Spleen (tissue), 11 donors: Measurements from ENCODE around the gene NOTUM. TPM values are rescaled to one million over a fixed set of nuclear protein-coding genes. Genes with fewer than 3 reads are reported as not detected.

Experiments used
- DNase-seq: peaks from one replicate; pipeline ENCODE4 v3.0.0-alpha.2; 2020
- H3K27ac ChIP-seq, 8 donors: fragments of 200-600 bp; sonication (generic) in 7 of 8; 1 replicate in 4 of 8; 2 replicates in 4 of 8; pipeline versions ENCODE4 v1.5.0 to v1.8.0; 2016 to 2021; ENCODE audit warnings: inconsistent platforms in 4 of 8, mild to moderate bottlenecking in 4 of 8, moderate library complexity in 1 of 8
- H3K27me3 ChIP-seq, 7 donors: fragments of 200-600 bp; sonication (generic) in 6 of 7; replicated peaks in 1 of 7; 1 replicate in 4 of 7; 2 replicates in 3 of 7; pipeline versions ENCODE4 v1.5.0 to v1.8.0; 2016 to 2021; ENCODE audit warnings: inconsistent platforms in 3 of 7, mild to moderate bottlenecking in 1 of 7
- H3K36me3 ChIP-seq, 6 donors: fragments of 200-600 bp; sonication (generic) in 5 of 6; 1 replicate in 4 of 6; 2 replicates in 2 of 6; pipeline versions ENCODE4 v1.5.0 to v1.8.0; 2016 to 2021; ENCODE audit warnings: inconsistent platforms in 2 of 6
- H3K4me1 ChIP-seq, 6 donors: fragments of 200-600 bp; sonication (generic) in 5 of 6; 1 replicate in 3 of 6; 2 replicates in 3 of 6; pipeline versions ENCODE4 v1.5.0 to v1.8.0; 2016 to 2021; ENCODE audit warnings: inconsistent platforms in 3 of 6
- H3K4me3 ChIP-seq, 8 donors: fragments of 200-600 bp; sonication (generic) in 7 of 8; 1 replicate in 4 of 8; 2 replicates in 4 of 8; pipeline versions ENCODE4 v1.5.0 to v1.8.0; 2016 to 2021; ENCODE audit warnings: inconsistent platforms in 4 of 8, mild to moderate bottlenecking in 4 of 8, moderate library complexity in 2 of 8
- H3K9me3 ChIP-seq, 8 donors: fragments of 200-600 bp; sonication (generic) in 7 of 8; 1 replicate in 4 of 8; 2 replicates in 4 of 8; pipeline versions ENCODE4 v1.5.0 to v1.8.0; 2016 to 2021; ENCODE audit warnings: inconsistent platforms in 4 of 8
- POLR2A ChIP-seq, 3 donors: fragments of 450-650 bp; IDR thresholded peaks; one replicate each; pipeline ENCODE4 v1.5.1; 2017; ENCODE audit warnings: antibody characterized with exemption in 3 of 3, mild to moderate bottlenecking in 1 of 3
- POLR2AphosphoS5 ChIP-seq, 3 donors: sonication (generic); formaldehyde crosslinking; IDR thresholded peaks; one replicate each; pipeline ENCODE4 v1.5.1; 2017; ENCODE audit warnings: antibody characterized with exemption in 3 of 3
- whole genome bisulfite sequencing, 5 donors: extraction: QIAGEN DNeasy Blood & Tissue Kit in 3 of 5; methylation state at CpG; one replicate each; pipeline versions ENCODE4 v1.1.5 to v1.1.7; 2013 to 2018; 5-methylcytosine and 5-hydroxymethylcytosine counted together
- intact Hi-C: fragments of 100-400 bp; cut with DNase I; formaldehyde crosslinking; loops from one replicate; pipeline ENCODE4 v1.15.0; 2023; ENCODE audit warnings: low total_unique reads
- polyA plus RNA-seq, 3 donors: library from polyadenylated mRNA; stranded (reverse); fragments of 200-250 nt; gene quantifications; one replicate each; pipeline ENCODE4 v1.2.1, GENCODE V29; 2013
- total RNA-seq, 7 donors: library from RNA; depleted of rRNA in 3 of 7; stranded (reverse); fragments of >200 nt in 3 of 7; fragmentation: NEBNext Ultra II Directional in 4 of 7; extraction: Animal tissue kit (Norgen Biotek cat#: 25700) in 4 of 7; gene quantifications; one replicate each; pipeline versions ENCODE4 v1.1.0 to v1.2.1, GENCODE V29; 2016 to 2021
- TF ChIP-seq, protein P1 (sequence below), 11 experiments: fragments of 200-600 bp in 7 of 11; fragments of 450-650 bp in 4 of 11; sonication (generic) in 4 of 11; IDR thresholded peaks in 8 of 11; conservative IDR thresholded peaks in 3 of 11; 1 replicate in 7 of 11; 2 replicates in 4 of 11; pipeline versions ENCODE4 v1.4.0 to v1.8.0; 2016 to 2021; ENCODE audit warnings: antibody characterized with exemption in 11 of 11, inconsistent platforms in 4 of 11, mild to moderate bottlenecking in 1 of 11
- donor health status: healthy with polysubstance abuse.
- donor health status: DM: no; HTN: no; CAD: no; lungs with moderate emphysema.
- donor health status: DM: no; HTN: no; CAD: no.
- donor health status: Bipolar disorder and iron deficiency.
- donor health status: healthy.
- donor health status: DM: no; HTN: no; CAD: no.
- donor health status: DM: yes; HTN: yes; CAD: no.

The NOTUM gene
- total and polyA plus RNA-seq, 10 donors = 0.03 to 0.85 (median 0.11) TPM; not detected in 5

- Histone ChIP-seq H3K9me3 (no peaks in the 10 kb centered on the region), H3K36me3 (peaks cover 0 to 67% (median 5%) of the 10 kb centered on the region in 6 donors), H3K4me3 (no peak overlapping the region), H3K27me3 (no peaks in the 10 kb centered on the region), H3K27ac (no peak overlapping the region), H3K4me1 (peaks cover 0 to 3% (median 0%) of the 10 kb centered on the region in 6 donors)
- TF ChIP-seq POLR2AphosphoS5 (IDR thresholded peaks at IDR 0.05) = no peak
- no peak for TF ChIP-seq POLR2A (IDR thresholded peaks at IDR 0.05)
- TF ChIP-seq, protein P1, sequence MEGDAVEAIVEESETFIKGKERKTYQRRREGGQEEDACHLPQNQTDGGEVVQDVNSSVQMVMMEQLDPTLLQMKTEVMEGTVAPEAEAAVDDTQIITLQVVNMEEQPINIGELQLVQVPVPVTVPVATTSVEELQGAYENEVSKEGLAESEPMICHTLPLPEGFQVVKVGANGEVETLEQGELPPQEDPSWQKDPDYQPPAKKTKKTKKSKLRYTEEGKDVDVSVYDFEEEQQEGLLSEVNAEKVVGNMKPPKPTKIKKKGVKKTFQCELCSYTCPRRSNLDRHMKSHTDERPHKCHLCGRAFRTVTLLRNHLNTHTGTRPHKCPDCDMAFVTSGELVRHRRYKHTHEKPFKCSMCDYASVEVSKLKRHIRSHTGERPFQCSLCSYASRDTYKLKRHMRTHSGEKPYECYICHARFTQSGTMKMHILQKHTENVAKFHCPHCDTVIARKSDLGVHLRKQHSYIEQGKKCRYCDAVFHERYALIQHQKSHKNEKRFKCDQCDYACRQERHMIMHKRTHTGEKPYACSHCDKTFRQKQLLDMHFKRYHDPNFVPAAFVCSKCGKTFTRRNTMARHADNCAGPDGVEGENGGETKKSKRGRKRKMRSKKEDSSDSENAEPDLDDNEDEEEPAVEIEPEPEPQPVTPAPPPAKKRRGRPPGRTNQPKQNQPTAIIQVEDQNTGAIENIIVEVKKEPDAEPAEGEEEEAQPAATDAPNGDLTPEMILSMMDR (IDR thresholded peaks at IDR 0.05 in 8 of 11, conservative IDR thresholded peaks at IDR 0.05 in 3 of 11) = no peak
- 81 to 89% (median 84%) methylated on average over 7 of the region's 7 CpGs for WGBS, 5 donors
- no peak for DNase-seq
- intact Hi-C loops = no loop called here
Measured at GRCh38 chr17:81998212-81998611, 37.2 kb upstream of the NOTUM start.

- no peaks in the 10 kb centered on the region for H3K27me3 ChIP-seq
- peaks cover 0 to 9% (median 3%) of the 10 kb centered on the region in 6 donors for H3K4me1 ChIP-seq
- no peak overlapping the region for H3K4me3 ChIP-seq
- no peaks in the 10 kb centered on the region for H3K9me3 ChIP-seq
- TF ChIP-seq POLR2A (IDR thresholded peaks at IDR 0.05) = no peak
- TF ChIP-seq, protein P1 (IDR thresholded peaks at IDR 0.05 in 8 of 11, conservative IDR thresholded peaks at IDR 0.05 in 3 of 11) = no peak
- TF ChIP-seq POLR2AphosphoS5 (IDR thresholded peaks at IDR 0.05) = no peak
- peaks cover 0 to 67% (median 5%) of the 10 kb centered on the region in 6 donors for H3K36me3 ChIP-seq
- 94 to 96% (median 94%) methylated on average over 30 of the region's 30 CpGs for WGBS, 5 donors
- H3K27ac ChIP-seq = no peak overlapping the region
- DNase-seq = no peak
- intact Hi-C loops = no loop called here
Measured at GRCh38 chr17:81996757-81997441, 35.9 kb upstream of the NOTUM start.

GRCh38 chr17:81996232-81996756 lies 35.3 kb upstream of the NOTUM start:
- H3K36me3 ChIP-seq = peaks cover 0 to 67% (median 5%) of the 10 kb centered on the region in 6 donors
- H3K27me3 ChIP-seq = no peaks in the 10 kb centered on the region
- H3K27ac ChIP-seq = no peak overlapping the region
- TF ChIP-seq, protein P1 (IDR thresholded peaks at IDR 0.05 in 8 of 11, conservative IDR thresholded peaks at IDR 0.05 in 3 of 11) = no peak
- TF ChIP-seq POLR2A (IDR thresholded peaks at IDR 0.05) (no peak), POLR2AphosphoS5 (IDR thresholded peaks at IDR 0.05) (no peak)
- no peak for DNase-seq
- H3K4me1 ChIP-seq = peaks cover 0 to 13% (median 6%) of the 10 kb centered on the region in 6 donors
- H3K9me3 ChIP-seq = no peaks in the 10 kb centered on the region
- intact Hi-C loops = no loop called here
- 88 to 91% (median 90%) methylated on average over 6 to 28 of the region's 28 CpGs for WGBS, 5 donors
- no peak overlapping the region for H3K4me3 ChIP-seq

- DNase-seq = no peak
- no peaks in the 10 kb centered on the region for H3K9me3 ChIP-seq
- intact Hi-C loops = no loop called here
- H3K27me3 ChIP-seq = no peaks in the 10 kb centered on the region
- WGBS, 5 donors = 93 to 98% (median 96%) methylated on average over 9 to 29 of the region's 29 CpGs
- TF ChIP-seq POLR2A (IDR thresholded peaks at IDR 0.05) (no peak), POLR2AphosphoS5 (IDR thresholded peaks at IDR 0.05) (no peak)
- TF ChIP-seq, protein P1 (IDR thresholded peaks at IDR 0.05 in 8 of 11, conservative IDR thresholded peaks at IDR 0.05 in 3 of 11) = no peak
- no peak overlapping the region for H3K4me3 ChIP-seq
- peaks cover 0 to 16% (median 6%) of the 10 kb centered on the region in 6 donors for H3K4me1 ChIP-seq
- H3K36me3 ChIP-seq = peaks cover 0 to 70% (median 5%) of the 10 kb centered on the region in 6 donors
- no peak overlapping the region for H3K27ac ChIP-seq
Measured at GRCh38 chr17:81995463-81996231, 34.7 kb upstream of the NOTUM start.
